AML-193 (cell line): ENCODE measurements around the gene NBEA.
"Not testable (repeated sequence)": the region's sequence is repeated elsewhere in the genome, so short reads cannot be mapped to it uniquely, and the experiment has no call there.

Source experiments
- DNase-seq, 2 experiments: peaks; one replicate each; lab custom pipeline; 2025; lab: John Stamatoyannopoulos, UW

Gene NBEA

DNA sequence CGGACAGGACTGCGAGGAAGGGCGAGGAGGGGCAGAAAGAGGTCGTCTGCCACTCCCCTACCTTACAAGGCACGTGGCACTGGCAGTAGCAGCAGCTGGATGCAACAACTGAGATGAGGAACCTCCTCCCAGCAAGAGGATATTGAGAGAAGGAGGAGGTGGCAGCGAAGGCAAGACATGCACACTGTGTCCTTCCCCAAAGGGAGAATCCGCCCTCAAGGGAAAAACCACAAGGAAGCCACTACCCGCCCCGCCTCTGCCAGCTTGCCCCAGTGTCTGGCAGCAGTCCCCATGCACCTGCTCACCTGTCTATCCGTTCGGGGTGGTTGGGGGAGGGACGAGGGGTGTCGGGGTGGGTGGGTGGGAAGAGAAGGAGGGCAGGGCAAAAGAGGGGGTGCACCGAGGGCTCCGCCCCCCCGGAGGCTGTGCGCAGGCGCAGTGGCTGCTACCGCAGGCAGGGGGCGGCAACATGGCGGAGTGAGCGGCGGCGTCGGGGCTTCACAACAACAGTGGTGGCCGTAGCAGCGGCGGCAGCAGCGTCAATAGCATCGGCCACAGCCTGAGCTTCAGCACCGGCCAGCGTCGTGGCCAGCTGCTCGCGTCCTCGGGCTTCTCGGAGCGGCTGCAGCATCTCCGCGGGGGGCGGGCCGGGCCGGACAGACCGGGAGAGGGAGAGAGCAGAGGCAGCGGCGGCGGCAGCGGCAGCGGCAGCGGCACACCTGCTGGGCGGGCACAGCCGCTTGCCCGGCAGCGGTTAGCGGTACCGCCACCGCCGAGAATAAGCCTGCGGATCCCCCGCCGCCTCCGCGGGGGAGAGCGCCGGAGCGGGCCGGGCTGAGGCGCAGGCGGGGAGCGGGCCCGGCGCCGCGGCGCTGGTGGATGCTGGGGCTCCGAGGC is at the start of gene NBEA:
NBEA (plus strand) TSS at position 436 of the 897 bp plus-strand sequence. CDS start 551 bp downstream, outside the sequence.
- DNase-seq = peak; percentile 89 to 94

DNA sequence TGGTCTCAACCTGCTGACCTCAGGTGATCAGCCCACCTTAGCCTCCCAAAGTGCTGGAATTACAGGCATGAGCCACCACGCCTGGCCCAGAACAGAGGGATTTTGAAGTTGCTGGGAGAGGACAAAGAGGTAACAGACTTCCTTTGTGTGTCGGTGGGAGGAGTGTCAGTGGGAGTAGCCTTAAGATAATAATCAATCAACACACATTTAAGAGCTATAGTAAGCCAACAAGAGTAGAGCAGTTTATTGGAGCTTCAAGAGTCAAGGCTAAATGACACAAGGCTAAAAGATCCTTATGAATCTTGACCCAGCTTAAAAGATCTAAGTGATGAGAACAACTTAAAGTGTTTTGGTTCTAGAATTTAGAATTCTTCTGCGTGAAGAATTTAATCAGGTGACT is 47.3 kb upstream of the NBEA start:
- no peak for DNase-seq

GRCh38 chr13:34897220-34897619 is 44.9 kb upstream of the NBEA start:
- DNase-seq = no peak

DNA sequence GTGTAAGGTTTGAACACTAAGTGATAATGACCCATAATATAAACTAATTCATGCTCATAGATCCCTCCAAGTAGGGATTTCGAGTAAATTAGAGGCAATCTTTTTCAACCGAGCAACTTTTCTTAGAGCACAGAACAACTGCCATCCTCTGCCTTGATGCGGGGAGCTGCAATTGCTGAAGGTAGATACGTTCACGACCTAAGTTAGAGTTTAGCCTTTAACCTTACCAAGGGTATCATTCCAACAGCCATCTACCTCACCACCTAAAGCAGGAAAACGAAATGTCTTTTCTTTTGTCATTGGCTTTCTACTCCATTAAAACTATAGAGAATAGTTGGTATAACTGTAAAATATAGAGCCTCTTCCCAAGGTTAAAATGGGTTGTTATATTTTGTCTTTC is 42.2 kb upstream of the NBEA start:
- no peak for DNase-seq

- DNase-seq = no peak
Observed at GRCh38 chr13:34900288-34900739, 41.8 kb upstream of the NBEA start.

- DNase-seq = no peak
Observed at GRCh38 chr13:34901572-34901971, 40.5 kb upstream of the NBEA start.

- DNase-seq = no peak
Observed at GRCh38 chr13:34911159-34911558, 30.9 kb upstream of the NBEA start.

GRCh38 chr13:34913040-34913439 is 29.0 kb upstream of the NBEA start:
- no peak for DNase-seq

DNA sequence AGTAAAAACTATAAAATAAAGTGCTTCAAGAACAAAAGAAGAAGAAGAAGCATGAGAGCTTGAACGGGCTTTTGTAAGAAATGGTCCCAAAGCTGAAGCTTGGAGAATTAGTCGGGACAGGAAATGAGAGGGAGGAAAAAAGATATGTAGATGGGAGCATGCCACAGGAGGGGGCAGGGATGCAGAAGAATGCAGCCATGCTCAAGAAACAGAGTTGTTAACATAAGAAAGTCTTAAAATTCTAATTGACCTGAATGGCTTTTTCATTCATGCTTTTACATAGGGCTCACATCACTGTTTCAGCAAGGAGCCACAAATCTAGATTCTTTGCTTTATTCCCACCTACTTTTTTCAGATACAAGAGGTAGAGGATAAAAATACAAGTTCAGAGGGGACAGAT is 27.7 kb upstream of the NBEA start:
- no peak for DNase-seq

DNA sequence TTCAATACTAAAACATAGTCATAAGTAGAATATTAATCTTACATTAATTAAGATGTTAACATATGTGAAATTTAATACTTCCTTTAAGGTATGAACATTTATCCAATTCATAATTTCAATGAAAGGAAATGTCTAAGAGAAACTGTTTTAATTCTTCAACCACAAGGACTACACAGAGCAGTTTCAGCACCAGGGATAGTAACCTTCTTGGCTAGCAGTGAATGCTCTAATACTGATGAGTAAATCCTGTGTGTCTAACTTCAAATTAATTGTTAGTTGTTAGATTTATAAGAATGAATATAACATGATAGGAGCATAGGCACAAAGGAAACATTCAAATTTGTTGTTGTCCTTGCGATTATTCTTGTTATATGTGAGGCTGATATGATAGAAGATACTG is 15.6 kb upstream of the NBEA start:
- DNase-seq = peak in 1 of 2 experiments; percentile 27

- not testable (repeated sequence) for DNase-seq
Observed at GRCh38 chr13:34928676-34929075, 13.4 kb upstream of the NBEA start.

DNA sequence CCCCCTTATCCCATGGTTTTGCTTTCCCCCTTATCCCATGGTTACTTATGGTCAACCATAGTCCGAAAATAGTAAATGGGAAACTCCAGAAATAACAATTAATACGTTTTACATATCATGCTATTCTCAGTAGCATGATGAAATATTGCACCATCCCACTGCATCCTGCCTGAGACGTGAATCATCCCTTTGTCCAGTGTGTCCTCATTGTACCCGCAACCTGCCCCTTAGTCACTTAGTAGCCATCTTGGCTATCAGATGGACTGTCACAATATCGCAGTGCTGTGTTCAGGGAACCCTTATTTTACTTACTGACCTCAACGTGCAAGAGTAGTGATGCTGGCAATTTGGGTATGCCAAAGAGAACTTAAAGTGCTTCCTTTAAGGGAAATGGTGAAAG is 10.5 kb upstream of the NBEA start:
- peak; percentile 17 for DNase-seq

DNA sequence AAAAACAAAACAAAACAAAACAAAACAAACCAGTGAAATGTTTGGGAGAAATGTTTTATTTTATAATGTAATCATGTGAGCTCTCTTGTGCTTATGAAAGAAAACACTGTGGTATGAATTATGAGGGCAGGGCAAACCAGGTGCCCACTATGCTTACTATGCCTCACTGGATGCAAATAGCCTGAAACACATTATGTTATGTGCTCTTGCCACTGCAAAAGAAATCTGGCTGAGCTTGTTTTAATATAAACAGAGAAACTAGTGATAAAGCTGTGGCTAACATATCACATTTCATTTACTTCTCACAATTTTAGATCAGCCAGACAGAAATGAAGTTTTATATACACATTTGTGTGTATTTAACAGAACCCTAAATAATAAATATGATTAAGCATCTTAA is 8.7 kb upstream of the NBEA start:
- DNase-seq = no peak

- no peak for DNase-seq
Observed at GRCh38 chr13:34933786-34934185, 8.3 kb upstream of the NBEA start.

DNA sequence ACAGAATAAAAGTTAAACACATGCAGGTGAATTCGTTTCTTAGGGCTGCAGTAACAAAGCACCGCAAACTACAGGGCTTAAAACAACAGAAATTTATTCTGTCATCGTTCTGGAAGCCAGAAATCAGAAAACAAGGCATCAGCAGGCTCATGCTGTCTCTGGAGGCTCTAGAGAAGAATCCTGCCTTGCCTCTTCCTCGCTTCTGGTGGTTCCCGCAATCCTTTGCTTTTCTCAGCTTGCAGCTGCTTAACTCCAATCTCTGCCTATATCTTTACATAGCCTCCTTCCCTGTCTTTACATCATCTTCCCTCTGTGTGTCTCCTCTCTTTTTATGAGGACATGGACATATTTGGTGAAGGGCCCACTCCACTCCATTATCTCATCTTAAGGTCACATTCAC is 6.2 kb upstream of the NBEA start:
- DNase-seq = no peak

- DNase-seq = peak in 1 of 2 experiments; percentile 28
Observed at GRCh38 chr13:34939771-34940170, 2.3 kb upstream of the NBEA start.

GRCh38 chr13:34941436-34941834 is 635 bp upstream of the NBEA start:
- no peak for DNase-seq

GRCh38 chr13:34942732-34943435 is 814 bp downstream of the NBEA start:
- DNase-seq = no peak

DNA sequence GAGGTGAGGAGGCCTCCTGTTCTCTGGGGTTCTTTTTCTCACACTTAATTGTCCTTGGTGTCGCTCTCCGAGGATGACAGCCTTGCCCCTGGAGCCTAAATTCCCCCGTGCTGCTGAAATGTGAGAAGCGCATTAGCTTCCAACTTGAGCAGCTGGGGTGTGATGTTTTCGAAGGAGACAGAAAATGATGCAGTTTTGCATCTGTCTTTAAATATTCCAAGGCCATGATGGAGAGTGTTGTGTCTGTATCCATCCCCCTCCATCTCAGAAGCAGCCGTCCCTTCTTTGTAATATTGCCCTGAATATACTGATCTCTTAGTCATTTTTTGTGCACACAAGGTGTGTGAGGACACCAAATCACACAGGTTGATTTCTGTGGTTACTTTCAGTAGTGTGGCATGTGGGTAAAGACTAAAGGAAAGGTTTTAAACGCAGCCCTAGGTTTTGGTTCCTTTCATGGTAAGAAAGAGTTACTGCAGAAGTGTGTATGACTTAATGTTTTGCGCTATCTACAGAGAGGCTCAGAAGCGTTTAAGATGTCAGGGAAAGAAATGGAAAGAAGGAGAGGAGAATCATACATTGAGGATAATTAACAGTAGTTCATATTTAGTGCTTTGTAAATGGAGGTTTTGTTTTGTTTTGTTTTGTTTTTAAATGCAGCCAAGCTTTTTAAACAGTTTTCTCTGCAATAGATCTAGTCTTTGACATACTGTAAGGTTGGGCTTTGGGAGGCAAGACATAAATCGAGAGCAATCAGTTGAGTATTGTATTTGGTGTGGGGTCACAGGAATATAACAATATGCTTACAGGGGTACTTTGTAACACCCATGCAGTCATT is 1.6 kb downstream of the NBEA start:
- DNase-seq = peak; percentile 16 to 21

GRCh38 chr13:34944274-34944634 is 2.2 kb downstream of the NBEA start:
- no peak for DNase-seq

DNA sequence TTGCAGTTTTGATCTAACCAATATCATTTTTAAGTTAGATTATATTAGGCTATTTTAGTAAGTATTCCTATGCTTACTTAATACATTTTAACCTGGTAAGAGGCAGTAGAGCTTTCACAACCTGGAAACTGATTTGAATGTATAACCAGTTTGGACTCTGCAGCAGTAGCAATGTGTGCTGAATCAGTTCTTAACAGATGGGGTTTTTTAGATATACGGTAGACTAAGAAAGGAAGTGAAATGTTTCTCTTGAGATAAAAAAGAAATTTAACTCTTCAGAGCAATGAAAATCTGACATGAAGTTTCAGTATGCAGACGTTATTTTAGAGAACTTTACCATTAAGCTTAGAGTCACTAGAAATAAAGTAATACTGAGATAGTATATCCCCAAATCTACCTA is 2.7 kb downstream of the NBEA start:
- DNase-seq = no peak

- no peak for DNase-seq
Observed at GRCh38 chr13:34951528-34951927, 9.5 kb downstream of the NBEA start.
